K562 (cell line): ENCODE data around the gene COL4A4. TPM values are rescaled to one million over a fixed set of nuclear protein-coding genes. Genes with fewer than 3 reads are reported as not detected.

ENCODE experiments used
- ATAC-seq: fragments of 200-7000 bp; cut with Tn5 transposase; 3 replicates; pipeline ENCODE4 v1.9.1; 2020; ENCODE audit warnings: moderate library complexity
- BruUV-seq: library from RNA; stranded (reverse); fragments of 400-500 nt; replicated peaks from 2 replicates; lab custom pipeline; 2021; lab: Mats Ljungman, UMichigan
- CTCF ChIA-PET: fragments of 300-600 bp; formaldehyde crosslinking; extraction: SDS; loops from one replicate; lab custom pipeline; 2021; ENCODE audit warnings: low intra/inter-chr PET ratio; lab: Yijun Ruan, JAX
- POLR2A ChIA-PET: fragments of 300-600, 350-650 bp; sonication (Branson Sonifier 250); formaldehyde crosslinking; extraction: SDS; loops from one replicate; lab custom pipeline; 2021; ENCODE audit warnings: antibody characterized with exemption, inconsistent platforms; lab: Yijun Ruan, JAX
- DNase-seq, 4 experiments: peaks; one replicate each; pipeline versions ENCODE4 v3.0.0 to v3.0.0-alpha.2; 2011 to 2018; ENCODE audit warnings: low spot score in 3 of 4, mixed read lengths in 3 of 4; ENCODE audit errors: extremely low read depth in 1 of 4
- FAIRE-seq: peaks from 2 replicates; lab custom pipeline; 2011; peaks lifted over from hg19 to GRCh38; lab: Jason Lieb, UNC
- H2AFZ ChIP-seq: 2 replicates; pipeline ENCODE4 v1.6.0; 2011; ENCODE audit warnings: low read depth, low read length, control low read depth, inconsistent platforms
- H3K27ac ChIP-seq: fragments of 200-600 bp; 3 replicates; pipeline ENCODE4 v1.8.0; 2011; ENCODE audit warnings: low read depth, mild to moderate bottlenecking, control low read depth, inconsistent platforms, low read length, moderate library complexity, mixed read lengths; ENCODE audit errors: extremely low read depth
- H3K27me3 ChIP-seq, 2 experiments: fragments of 300-600 bp in 1 of 2; 2 replicates in 1 of 2; 3 replicates in 1 of 2; pipeline versions ENCODE4 v1.6.0 to v1.8.0; 2011; ENCODE audit warnings: inconsistent platforms in 2 of 2, low read length in 2 of 2, mild to moderate bottlenecking in 1 of 2, mixed read lengths in 1 of 2, moderate library complexity in 1 of 2; ENCODE audit not compliant: control insufficient read depth in 2 of 2, insufficient read depth in 2 of 2
- H3K36me3 ChIP-seq: fragments of 300-600 bp; 3 replicates; pipeline ENCODE4 v1.8.0; 2011; ENCODE audit warnings: mild to moderate bottlenecking, low read length, inconsistent platforms; ENCODE audit not compliant: control insufficient read depth, insufficient read depth
- H3K4me1 ChIP-seq, 2 experiments: fragments of 200-600 bp in 1 of 2; replicated peaks in 1 of 2; 2 replicates in 1 of 2; 3 replicates in 1 of 2; pipeline versions ENCODE4 v1.5.1 to v1.8.0; 2011; ENCODE audit warnings: inconsistent platforms in 2 of 2, low read length in 2 of 2, mild to moderate bottlenecking in 1 of 2, mixed read lengths in 1 of 2, moderate library complexity in 1 of 2; ENCODE audit not compliant: control insufficient read depth in 2 of 2, insufficient read depth in 2 of 2
- H3K4me2 ChIP-seq: 2 replicates; pipeline ENCODE4 v1.6.1; 2011; ENCODE audit warnings: low read length, control low read depth, inconsistent platforms, mixed read lengths; ENCODE audit not compliant: insufficient read depth
- H3K4me3 ChIP-seq: fragments of 200-600 bp; sonication (generic), shearing (Covaris generic); 2 replicates; pipeline ENCODE4 v1.5.1; 2016; ENCODE audit warnings: control low read depth, inconsistent platforms
- H3K79me2 ChIP-seq: fragments of 200-600 bp; 3 replicates; pipeline ENCODE4 v1.8.0; 2011; ENCODE audit warnings: low read length, inconsistent platforms; ENCODE audit not compliant: control insufficient read depth, insufficient read depth
- H3K9ac ChIP-seq, 2 experiments: 2 replicates each; pipeline versions ENCODE4 v1.6.0 to v1.6.1; 2011; ENCODE audit warnings: low read depth in 2 of 2, low read length in 2 of 2, control low read depth in 1 of 2, inconsistent platforms in 1 of 2, mild to moderate bottlenecking in 1 of 2, mixed read lengths in 1 of 2; ENCODE audit not compliant: insufficient read depth in 1 of 2
- H3K9me1 ChIP-seq: one replicate; pipeline ENCODE4 v1.6.0; 2011; ENCODE audit warnings: inconsistent platforms, mild to moderate bottlenecking, low read length, moderate library complexity; ENCODE audit not compliant: control insufficient read depth, insufficient read depth
- H3K9me3 ChIP-seq: replicated peaks from 2 replicates; pipeline ENCODE4 v1.5.1; 2011; ENCODE audit warnings: low read depth, low read length, inconsistent platforms; ENCODE audit not compliant: control insufficient read depth, insufficient read depth
- H4K20me1 ChIP-seq: replicated peaks from 2 replicates; pipeline ENCODE4 v1.6.1; 2011; ENCODE audit warnings: low read length, inconsistent platforms, mixed read lengths; ENCODE audit not compliant: control insufficient read depth, insufficient read depth
- ELF4 ChIP-seq: fragments of 450-650 bp; formaldehyde crosslinking; IDR thresholded peaks from 2 replicates; pipeline ENCODE4 v1.4.0; 2022; ENCODE audit warnings: missing genetic modification characterization
- GTF2E2 ChIP-seq: fragments of 200-800 bp; sonication (Bioruptor generic); IDR thresholded peaks from 2 replicates; pipeline ENCODE4 v1.6.1; 2016; ENCODE audit warnings: missing genetic modification characterization, missing compliant biosample characterization
- MEF2A ChIP-seq: IDR thresholded peaks from 2 replicates; pipeline ENCODE4 v1.6.1; 2011; ENCODE audit warnings: low read depth, mild to moderate bottlenecking, low read length, moderate library complexity; ENCODE audit not compliant: control insufficient read depth
- MXD1 ChIP-seq: fragments of 250-450 bp; sonication (Bioruptor Pico); IDR thresholded peaks from 2 replicates; pipeline ENCODE4 v1.8.0; 2021; ENCODE audit warnings: borderline replicate concordance, mild to moderate bottlenecking, moderate library complexity; ENCODE audit not compliant: poor library complexity, severe bottlenecking
- NFYB ChIP-seq: IDR thresholded peaks from 2 replicates; pipeline ENCODE4 v1.6.1; 2011; ENCODE audit warnings: mild to moderate bottlenecking, moderate library complexity; ENCODE audit not compliant: insufficient read length; ENCODE audit errors: extremely low read depth
- POLR2H ChIP-seq: IDR thresholded peaks from 2 replicates; pipeline ENCODE4 v1.6.1; 2016; ENCODE audit warnings: missing genetic modification characterization, low read depth, mild to moderate bottlenecking, control low read depth, missing compliant biosample characterization, moderate library complexity
- SMC3 ChIP-seq: conservative IDR thresholded peaks from 2 replicates; pipeline ENCODE4 v1.6.1; 2011; ENCODE audit warnings: low read depth, low read length, improper control_type of control experiment; ENCODE audit not compliant: insufficient read depth
- SPI1 ChIP-seq: IDR thresholded peaks from 2 replicates; pipeline ENCODE4 v1.6.1; 2011; ENCODE audit warnings: low read depth, low read length, control low read depth, borderline replicate concordance
- WGBS: fragments of 100-300 bp; shearing (Covaris generic); methylation state at CpG from one replicate; pipeline ENCODE4 v1.1.6; 2016; ENCODE audit warnings: low coverage, mixed read lengths; ENCODE audit not compliant: insufficient coverage; ENCODE audit errors: missing lambda C conversion rate; 5-methylcytosine and 5-hydroxymethylcytosine counted together
- in situ Hi-C: fragments of 300-500 bp; cut with MboI; formaldehyde crosslinking; loops from 4 replicates; pipeline ENCODE4 v1.15.0; 2018; ENCODE audit warnings: inconsistent platforms, mixed read lengths
- intact Hi-C: fragments of 100-400 bp; cut with micrococcal nuclease; formaldehyde crosslinking; loops from 2 replicates; pipeline ENCODE4 v1.14.2; 2022
- polyA plus RNA-seq, 8 experiments: library from polyadenylated mRNA; depleted of rRNA in 4 of 8; stranded (reverse) in 5 of 8; unstranded in 3 of 8; fragments of >200 nt; fragmentation: Nextera tagmentation in 2 of 8; fragmentation: Illumina TruSeq in 1 of 8; extraction: Ambion mirVana in 2 of 8; extraction: Trizol in 1 of 8; gene quantifications; 2 replicates each; pipeline versions ENCODE4 v1.2.1 to v1.2.3, GENCODE V29; 2011 to 2014; ENCODE audit warnings: inconsistent platforms in 1 of 8, missing spikeins in 1 of 8
- total RNA-seq, 7 experiments: library from RNA; depleted of rRNA in 6 of 7; stranded (reverse); fragments of >200 nt in 6 of 7; fragmentation: Illumina TruSeq in 2 of 7; extraction: Trizol in 2 of 7; gene quantifications; 2 replicates each; pipeline versions ENCODE4 v1.2.1 to v1.2.3, GENCODE V29; 2011 to 2021; ENCODE audit warnings: low replicate concordance in 1 of 7
- TF ChIP-seq, protein P1 (sequence below): sonication (generic); formaldehyde crosslinking; IDR thresholded peaks from 2 replicates; pipeline ENCODE4 v1.8.1; 2023; ENCODE audit warnings: mild to moderate bottlenecking, missing genetic modification reagents, moderate library complexity
- TF ChIP-seq, protein P2 (sequence below): sonication (generic); IDR thresholded peaks from 2 replicates; pipeline ENCODE4 v1.6.1; 2016

Gene COL4A4
- total and polyA plus RNA-seq, 9 of the 15 experiments (the other 6 are each of a cell fraction or from before 2014, with no cell fraction given) = under 0.01 to 0.01 TPM; not detected in 7

DNA sequence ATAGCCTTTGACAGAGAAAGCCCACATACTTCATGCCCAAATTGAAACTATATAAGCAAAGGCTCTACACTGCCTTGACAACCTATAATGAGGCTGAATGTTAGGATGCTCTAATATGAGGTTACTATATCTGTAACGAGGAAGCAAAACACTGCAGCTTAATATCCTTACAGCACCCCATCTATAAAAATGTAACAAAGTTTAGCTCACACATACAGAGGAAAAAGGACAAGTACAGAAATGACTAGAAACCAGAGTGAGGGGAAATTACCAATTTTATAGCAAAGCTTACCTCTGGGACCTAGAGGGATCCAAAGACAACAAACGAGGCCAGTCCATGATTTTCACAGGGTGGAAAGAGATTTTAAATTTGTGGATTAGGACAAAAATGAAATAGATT lies 138.5 kb downstream of the COL4A4 start:
- intact Hi-C loops = no loop called here
- FAIRE-seq = no peak
- CTCF ChIA-PET = no interaction called here

More for the DNA sequence above, 138.5 kb downstream of the COL4A4 start:
- no peaks in the 10 kb centered on the region for H3K79me2 ChIP-seq
- H3K4me3 ChIP-seq = no peak overlapping the region
- no peaks in the 10 kb centered on the region for H4K20me1 ChIP-seq
- ATAC-seq = no peak
- H2AFZ ChIP-seq = no peak overlapping the region
- H3K4me2 ChIP-seq = no peak overlapping the region
- POLR2A ChIA-PET = no interaction called here
- BruUV-seq = no TSS peak
- H3K4me1 ChIP-seq = no peaks in the 10 kb centered on the region
- no peaks in the 10 kb centered on the region for H3K9me3 ChIP-seq
- in situ Hi-C loops = no loop called here
- TF ChIP-seq POLR2H (tag) = no peak
- TF ChIP-seq ELF4 = no peak
- no peak for TF ChIP-seq SMC3
- no peak for TF ChIP-seq NFYB
- TF ChIP-seq, protein P1, sequence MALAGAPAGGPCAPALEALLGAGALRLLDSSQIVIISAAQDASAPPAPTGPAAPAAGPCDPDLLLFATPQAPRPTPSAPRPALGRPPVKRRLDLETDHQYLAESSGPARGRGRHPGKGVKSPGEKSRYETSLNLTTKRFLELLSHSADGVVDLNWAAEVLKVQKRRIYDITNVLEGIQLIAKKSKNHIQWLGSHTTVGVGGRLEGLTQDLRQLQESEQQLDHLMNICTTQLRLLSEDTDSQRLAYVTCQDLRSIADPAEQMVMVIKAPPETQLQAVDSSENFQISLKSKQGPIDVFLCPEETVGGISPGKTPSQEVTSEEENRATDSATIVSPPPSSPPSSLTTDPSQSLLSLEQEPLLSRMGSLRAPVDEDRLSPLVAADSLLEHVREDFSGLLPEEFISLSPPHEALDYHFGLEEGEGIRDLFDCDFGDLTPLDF = no peak
- TF ChIP-seq SPI1 = no peak
- TF ChIP-seq GTF2E2 = no peak
- TF ChIP-seq, protein P2, sequence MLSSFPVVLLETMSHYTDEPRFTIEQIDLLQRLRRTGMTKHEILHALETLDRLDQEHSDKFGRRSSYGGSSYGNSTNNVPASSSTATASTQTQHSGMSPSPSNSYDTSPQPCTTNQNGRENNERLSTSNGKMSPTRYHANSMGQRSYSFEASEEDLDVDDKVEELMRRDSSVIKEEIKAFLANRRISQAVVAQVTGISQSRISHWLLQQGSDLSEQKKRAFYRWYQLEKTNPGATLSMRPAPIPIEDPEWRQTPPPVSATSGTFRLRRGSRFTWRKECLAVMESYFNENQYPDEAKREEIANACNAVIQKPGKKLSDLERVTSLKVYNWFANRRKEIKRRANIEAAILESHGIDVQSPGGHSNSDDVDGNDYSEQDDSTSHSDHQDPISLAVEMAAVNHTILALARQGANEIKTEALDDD = no peak
- no peak for TF ChIP-seq MXD1
- no peak for TF ChIP-seq MEF2A
- no peak overlapping the region for H3K9ac ChIP-seq
- no peaks in the 10 kb centered on the region for H3K9me1 ChIP-seq
- no peak overlapping the region for H3K27ac ChIP-seq
- H3K36me3 ChIP-seq = no peaks in the 10 kb centered on the region
- 0% methylated on average over 2 of the region's 2 CpGs for WGBS
- no peak for DNase-seq
- no peaks in the 10 kb centered on the region; a peak in 1 of 5 replicates for H3K27me3 ChIP-seq
